Astrocyte (in vitro differentiated cells and primary cell): Measurements from ENCODE around the gene PDE6H. TPM values are rescaled to one million over a fixed set of nuclear protein-coding genes. Genes with fewer than 3 reads are reported as not detected.

Source experiments
- DNase-seq: peaks from one replicate; pipeline ENCODE4 v3.0.0-alpha.2; 2010; ENCODE audit warnings: low read depth
- FAIRE-seq: peaks from 2 replicates; lab custom pipeline; 2011; peaks lifted over from hg19 to GRCh38; lab: Jason Lieb, UNC
- H2AFZ ChIP-seq: 2 replicates; pipeline ENCODE4 v1.6.0; 2012; ENCODE audit warnings: low read depth, low read length, inconsistent platforms
- H3K27ac ChIP-seq: 2 replicates; pipeline ENCODE4 v1.5.1; 2011; ENCODE audit warnings: low read depth, low read length, inconsistent platforms
- H3K27me3 ChIP-seq: 2 replicates; pipeline ENCODE4 v1.6.0; 2011; ENCODE audit warnings: low read length, inconsistent platforms; ENCODE audit not compliant: insufficient read depth
- H3K36me3 ChIP-seq: 2 replicates; pipeline ENCODE4 v1.5.1; 2011; ENCODE audit warnings: low read length, inconsistent platforms; ENCODE audit not compliant: insufficient read depth
- H3K4me1 ChIP-seq: 2 replicates; pipeline ENCODE4 v1.5.1; 2011; ENCODE audit warnings: low read length, inconsistent platforms; ENCODE audit not compliant: insufficient read depth
- H3K4me2 ChIP-seq: 2 replicates; pipeline ENCODE4 v1.6.0; 2012; ENCODE audit warnings: low read length, inconsistent platforms
- H3K4me3 ChIP-seq: 2 replicates; pipeline ENCODE4 v1.5.1; 2011; ENCODE audit warnings: low read depth, mild to moderate bottlenecking, low read length, inconsistent platforms; ENCODE audit not compliant: insufficient read depth
- H3K79me2 ChIP-seq: 2 replicates; pipeline ENCODE4 v1.6.0; 2012; ENCODE audit warnings: mild to moderate bottlenecking, low read length, inconsistent platforms; ENCODE audit not compliant: insufficient read depth
- H3K9ac ChIP-seq: 2 replicates; pipeline ENCODE4 v1.6.0; 2012; ENCODE audit warnings: mild to moderate bottlenecking, low read length, inconsistent platforms
- H3K9me3 ChIP-seq: 2 replicates; pipeline ENCODE4 v1.5.1; 2012; ENCODE audit warnings: low read depth, mild to moderate bottlenecking, low read length, inconsistent platforms; ENCODE audit not compliant: insufficient read depth
- H4K20me1 ChIP-seq: 2 replicates; pipeline ENCODE4 v1.6.0; 2012; ENCODE audit warnings: low read length, inconsistent platforms; ENCODE audit not compliant: insufficient read depth
- H3K27ac Mint-ChIP-seq: one replicate; pipeline ENCODE4 v1.8.0; 2021; ENCODE audit warnings: mild to moderate bottlenecking, mixed read lengths; ENCODE audit not compliant: unreplicated experiment
- H3K27me3 Mint-ChIP-seq: one replicate; pipeline ENCODE4 v1.8.0; 2021; ENCODE audit warnings: low read depth, mixed read lengths; ENCODE audit not compliant: unreplicated experiment
- H3K36me3 Mint-ChIP-seq: one replicate; pipeline ENCODE4 v1.8.0; 2021; ENCODE audit warnings: low read depth, mixed read lengths; ENCODE audit not compliant: unreplicated experiment
- H3K4me1 Mint-ChIP-seq: one replicate; pipeline ENCODE4 v1.8.0; 2021; ENCODE audit warnings: low read depth, mixed read lengths; ENCODE audit not compliant: unreplicated experiment
- H3K4me3 Mint-ChIP-seq: one replicate; pipeline ENCODE4 v1.8.0; 2021; ENCODE audit warnings: mild to moderate bottlenecking, moderate library complexity, mixed read lengths; ENCODE audit not compliant: unreplicated experiment
- H3K9me3 Mint-ChIP-seq: one replicate; pipeline ENCODE4 v1.8.0; 2021; ENCODE audit warnings: mild to moderate bottlenecking, mixed read lengths; ENCODE audit not compliant: unreplicated experiment
- CTCF ChIP-seq: IDR thresholded peaks from 2 replicates; pipeline ENCODE4 v1.5.1; 2011; ENCODE audit warnings: low read depth, mild to moderate bottlenecking, inconsistent platforms, low read length, moderate library complexity; ENCODE audit not compliant: insufficient read depth
- EZH2 ChIP-seq: IDR thresholded peaks from 2 replicates; pipeline ENCODE4 v1.6.1; 2012; ENCODE audit warnings: mild to moderate bottlenecking, low read length, inconsistent platforms; ENCODE audit not compliant: insufficient read depth
- total RNA-seq: library from RNA; stranded (reverse); gene quantifications from 2 replicates; pipeline ENCODE4 v1.2.1, GENCODE V29; 2021

Gene PDE6H
- total RNA-seq, 1 donor from 2014 or later = not detected

- no peaks in the 10 kb centered on the region for H3K27me3 ChIP-seq
- peaks cover under 1% of the 10 kb centered on the region for H3K9me3 Mint-ChIP-seq
- peaks cover 16% of the 10 kb centered on the region for H3K4me1 Mint-ChIP-seq
- no peak overlapping the region for H2AFZ ChIP-seq
- no peaks in the 10 kb centered on the region for H3K9me3 ChIP-seq
- H3K4me3 ChIP-seq = no peak overlapping the region
- no peaks in the 10 kb centered on the region for H3K27me3 Mint-ChIP-seq
- TF ChIP-seq CTCF (peak; percentile 63), EZH2 (no peak)
- no peak overlapping the region for H3K4me2 ChIP-seq
- peak; percentile 58 for DNase-seq
- H3K79me2 ChIP-seq = no peaks in the 10 kb centered on the region
- H3K4me1 ChIP-seq = no peaks in the 10 kb centered on the region
- no peaks in the 10 kb centered on the region for H3K36me3 Mint-ChIP-seq
- no peaks in the 10 kb centered on the region for H4K20me1 ChIP-seq
- H3K27ac ChIP-seq = no peak overlapping the region
- H3K36me3 ChIP-seq = no peaks in the 10 kb centered on the region
- H3K9ac ChIP-seq = no peak overlapping the region
- FAIRE-seq = peak; percentile 41
- H3K27ac Mint-ChIP-seq = no peak overlapping the region
- no peak overlapping the region for H3K4me3 Mint-ChIP-seq
Observed at GRCh38 chr12:14995583-14996425, 23.0 kb downstream of the PDE6H start.

GRCh38 chr12:14997998-14998397 lies 25.2 kb downstream of the PDE6H start:
- H2AFZ ChIP-seq = no peak overlapping the region
- no peaks in the 10 kb centered on the region for H3K4me1 ChIP-seq
- DNase-seq (no peak), FAIRE-seq (no peak)
- Mint-ChIP-seq H3K9me3 (no peaks in the 10 kb centered on the region), H3K4me1 (peaks cover 19% of the 10 kb centered on the region), H3K27me3 (no peaks in the 10 kb centered on the region), H3K27ac (no peak overlapping the region), H3K4me3 (no peak overlapping the region), H3K36me3 (no peaks in the 10 kb centered on the region)
- no peak overlapping the region for H3K27ac ChIP-seq
- H3K27me3 ChIP-seq = no peaks in the 10 kb centered on the region
- H3K4me2 ChIP-seq = no peak overlapping the region
- H3K79me2 ChIP-seq = no peaks in the 10 kb centered on the region
- no peaks in the 10 kb centered on the region for H4K20me1 ChIP-seq
- no peak overlapping the region for H3K9ac ChIP-seq
- H3K4me3 ChIP-seq = no peak overlapping the region
- H3K36me3 ChIP-seq = no peaks in the 10 kb centered on the region
- H3K9me3 ChIP-seq = no peaks in the 10 kb centered on the region
- TF ChIP-seq EZH2 (no peak), CTCF (no peak)
